ENCODE data around the gene C2CD4C. TPM values are rescaled to one million over a fixed set of nuclear protein-coding genes. Genes with fewer than 3 reads are reported as not detected.

Gene C2CD4C
- total RNA-seq, 1 experiment from 2014 or later, result 14.6 TPM

- Histone ChIP-seq H2BK12ac (ENCODE audit: insufficient read length, low read depth, low read length) (no peak overlapping the region), H3K18ac (ENCODE audit: insufficient read length, low read depth, low read length) (no peak overlapping the region), H3K23ac (ENCODE audit: insufficient read length, low read depth, low read length) (no peak overlapping the region), H3K9me3 (ENCODE audit: control insufficient read depth, low read depth, low read length) (no peaks in the 10 kb centered on the region), H3K27ac (ENCODE audit: insufficient read length, low read depth, low read length) (no peak overlapping the region), H3K4ac (ENCODE audit: low read depth, low read length) (no peak overlapping the region), H3T11ph (ENCODE audit: low read length) (no peak overlapping the region), H3K4me2 (ENCODE audit: insufficient read depth, insufficient read length, low read length) (no peak overlapping the region), H2BK20ac (ENCODE audit: low read depth, low read length, poor library complexity, severe bottlenecking) (no peak overlapping the region), H3K27me3 (ENCODE audit: insufficient read depth, low read length) (no peaks in the 10 kb centered on the region), H2BK120ac (ENCODE audit: low read depth, low read length, poor library complexity, severe bottlenecking) (no peak overlapping the region), H2AK5ac (ENCODE audit: insufficient read length, low read length) (no peak overlapping the region), H4K5ac (ENCODE audit: insufficient read length, low read depth, low read length) (no peak overlapping the region), H3K4me1 (ENCODE audit: insufficient read depth, low read length) (no peaks in the 10 kb centered on the region; the same call in 1 of the 2 replicates), H3K79me1 (ENCODE audit: insufficient read depth, low read depth, low read length, poor library complexity, severe bottlenecking) (no peaks in the 10 kb centered on the region), H3K79me2 (ENCODE audit: insufficient read depth, low read length) (no peaks in the 10 kb centered on the region), H3K9ac (ENCODE audit: extremely low read depth, insufficient read length, low read length) (no peak overlapping the region), H4K91ac (ENCODE audit: insufficient read length, low read depth, low read length) (no peak overlapping the region), H2AFZ (ENCODE audit: low read length) (no peak overlapping the region), H3K14ac (ENCODE audit: insufficient read depth, low read length) (no peak overlapping the region), H4K8ac (replicated peaks; ENCODE audit: insufficient read length, low read depth, low read length) (no peak overlapping the region), H2BK5ac (ENCODE audit: insufficient read length, low read length) (no peak overlapping the region), H4K20me1 (ENCODE audit: control insufficient read depth, insufficient read depth, insufficient read length) (no peaks in the 10 kb centered on the region), H2BK15ac (ENCODE audit: low read depth, low read length) (no peak overlapping the region), H3K23me2 (ENCODE audit: insufficient read length, low read depth, low read length, poor library complexity, severe bottlenecking) (no peaks in the 10 kb centered on the region), H3K56ac (ENCODE audit: insufficient read length, low read depth, low read length) (no peak overlapping the region)
- H3K27me3 Mint-ChIP-seq (ENCODE audit: low read depth), result peaks cover 8% of the 10 kb centered on the region
- H3K4me1 Mint-ChIP-seq, result peaks cover 8 to 15% of the 10 kb centered on the region in 2 experiments
- no peak for TF ChIP-seq CTCF (conservative IDR thresholded peaks at IDR 0.05)
- DNase-seq, result no peak
- H3K9me3 Mint-ChIP-seq, result no peaks in the 10 kb centered on the region; a peak in 1 of 5 replicates
- H3K27ac Mint-ChIP-seq, result no peak overlapping the region; a peak in 1 of 7 replicates
- H3K36me3 Mint-ChIP-seq (ENCODE audit: insufficient read depth in 1 of 3, low read depth in 3 of 3), result no peaks in the 10 kb centered on the region; a peak in 1 of 7 replicates
- no peak overlapping the region; a peak in 1 of 5 replicates for H3K4me3 Mint-ChIP-seq
- no CpG with 5 or more reads among the region's 40 CpGs for WGBS (ENCODE audit: extremely low coverage, insufficient read length, low lambda C conversion rate)
Measured at GRCh38 chr19:422213-422916, 13.4 kb upstream of the C2CD4C start.
